HG02852 (cell line): Measurements from ENCODE around the gene MSANTD1.

ENCODE experiments used
- ATAC-seq: cut with Tn5 transposase; IDR thresholded peaks from one replicate; pipeline ENCODE4 v1.9.1; 2021; ENCODE audit warnings: mild to moderate bottlenecking, moderate library complexity; ENCODE audit not compliant: unreplicated experiment

MSANTD1 gene

GRCh38 chr4:3286335-3287175, 37.6 kb downstream of the MSANTD1 start:
- ATAC-seq, result peak; percentile 92

GRCh38 chr4:3287271-3287971, 38.5 kb downstream of the MSANTD1 start:
- ATAC-seq, result no peak

- no peak for ATAC-seq
These were observed 39.1 kb downstream of the MSANTD1 start for GRCh38 chr4:3287972-3288570.

- ATAC-seq, result no peak
These were observed 39.7 kb downstream of the MSANTD1 start for GRCh38 chr4:3288571-3289094.

GRCh38 chr4:3290476-3290875, 41.5 kb downstream of the MSANTD1 start:
- no peak for ATAC-seq

GRCh38 chr4:3290889-3291321, 41.9 kb downstream of the MSANTD1 start:
- ATAC-seq, result no peak

- no peak for ATAC-seq
These were observed 42.5 kb downstream of the MSANTD1 start for GRCh38 chr4:3291411-3291968.

- ATAC-seq, result peak; percentile 18
These were observed 43.1 kb downstream of the MSANTD1 start for GRCh38 chr4:3291969-3292570.

GRCh38 chr4:3292571-3293400, 43.8 kb downstream of the MSANTD1 start, which contains the start of gene RGS12:
RGS12 (plus strand) TSS chr4:3293021; CDS start chr4:3316171, 23,150 bp downstream.
- peak; percentile 86 for ATAC-seq

GRCh38 chr4:3293401-3294391, 44.7 kb downstream of the MSANTD1 start:
- no peak for ATAC-seq

GRCh38 chr4:3294401-3295241, 45.7 kb downstream of the MSANTD1 start:
- ATAC-seq, result no peak

GRCh38 chr4:3295837-3296624, 47.1 kb downstream of the MSANTD1 start:
- ATAC-seq, result no peak

GRCh38 chr4:3296651-3297050, 47.7 kb downstream of the MSANTD1 start:
- no peak for ATAC-seq

GRCh38 chr4:3297066-3297859, 48.3 kb downstream of the MSANTD1 start:
- no peak for ATAC-seq

GRCh38 chr4:3299122-3299975, 50.4 kb downstream of the MSANTD1 start:
- ATAC-seq, result no peak
